HepG2 (cell line): ENCODE results near the gene SDR42E2. TPM values are rescaled to one million over a fixed set of nuclear protein-coding genes. Genes with fewer than 3 reads are reported as not detected.

ENCODE experiments used
- EHMT2 ChIP-seq: fragments of 200-600 bp; sonication (generic); IDR thresholded peaks from 2 replicates; pipeline ENCODE4 v1.7.0; 2017; ENCODE audit warnings: antibody characterized with exemption, low read depth, low read length, borderline replicate concordance
- HOXA5 ChIP-seq: sonication (generic); formaldehyde crosslinking; IDR thresholded peaks from 2 replicates; pipeline ENCODE4 v1.4.0; 2020; ENCODE audit warnings: missing genetic modification reagents
- MXD1 ChIP-seq: sonication (generic); formaldehyde crosslinking; IDR thresholded peaks from 2 replicates; pipeline ENCODE4 v1.4.0; 2020; ENCODE audit warnings: mild to moderate bottlenecking, missing genetic modification reagents
- PHF5A ChIP-seq: IDR thresholded peaks from one replicate; pipeline ENCODE4 v1.6.1; 2018; ENCODE audit warnings: low read depth, missing genetic modification reagents; ENCODE audit not compliant: unreplicated experiment
- PRMT3 ChIP-seq: sonication (generic); formaldehyde crosslinking; IDR thresholded peaks from 2 replicates; pipeline ENCODE4 v1.8.1; 2022; ENCODE audit warnings: low read depth, mild to moderate bottlenecking, moderate library complexity, missing genetic modification reagents, borderline replicate concordance
- SSRP1 ChIP-seq: IDR thresholded peaks from 2 replicates; pipeline ENCODE4 v1.6.1; 2016; ENCODE audit warnings: control low read depth
- ZBTB46 ChIP-seq: sonication (generic); formaldehyde crosslinking; IDR thresholded peaks from 2 replicates; pipeline ENCODE4 v1.4.0; 2020; ENCODE audit warnings: mild to moderate bottlenecking, missing genetic modification reagents, borderline replicate concordance
- ZBTB7A ChIP-seq: sonication (generic); formaldehyde crosslinking; IDR thresholded peaks from 2 replicates; pipeline ENCODE4 v1.8.0; 2022; ENCODE audit warnings: mild to moderate bottlenecking, missing genetic modification reagents
- ZNF350 ChIP-seq: sonication (generic); formaldehyde crosslinking; IDR thresholded peaks from 2 replicates; pipeline ENCODE4 v1.4.0; 2020; ENCODE audit warnings: mild to moderate bottlenecking, low read depth, missing genetic modification reagents, borderline replicate concordance
- ZNF558 ChIP-seq: sonication (generic); formaldehyde crosslinking; IDR thresholded peaks from 2 replicates; pipeline ENCODE4 v1.9.0; 2022; ENCODE audit warnings: mild to moderate bottlenecking, missing genetic modification reagents, borderline replicate concordance
- ZNF713 ChIP-seq: sonication (generic); formaldehyde crosslinking; IDR thresholded peaks from 2 replicates; pipeline ENCODE4 v1.4.0; 2020; ENCODE audit warnings: mild to moderate bottlenecking, missing genetic modification reagents
- ZNF781 ChIP-seq: sonication (generic); formaldehyde crosslinking; IDR thresholded peaks from 2 replicates; pipeline ENCODE4 v1.5.1; 2020; ENCODE audit warnings: borderline replicate concordance, mild to moderate bottlenecking, missing genetic modification reagents; ENCODE audit errors: not compliant biosample characterization
- ZNF782 ChIP-seq: sonication (generic); formaldehyde crosslinking; IDR thresholded peaks from 2 replicates; pipeline ENCODE4 v1.4.0; 2020; ENCODE audit warnings: missing genetic modification reagents, mild to moderate bottlenecking, borderline replicate concordance
- polyA plus RNA-seq, 8 experiments: library from polyadenylated mRNA; depleted of rRNA in 3 of 8; stranded (reverse) in 7 of 8; unstranded in 1 of 8; fragments of >200 nt; fragmentation: Illumina TruSeq in 4 of 8; extraction: Trizol in 4 of 8; gene quantifications; 2 replicates each; pipeline versions ENCODE4 v1.2.1 to v1.2.3, GENCODE V29; 2011 to 2016; ENCODE audit warnings: low read depth in 4 of 8, missing spikeins in 1 of 8, mixed read lengths in 1 of 8; ENCODE audit not compliant: insufficient read depth in 1 of 8
- total RNA-seq, 5 experiments: library from RNA; depleted of rRNA; stranded (reverse); fragments of >200 nt; fragmentation: Illumina TruSeq; extraction: Trizol; gene quantifications; 2 replicates each; pipeline ENCODE4 v1.2.3, GENCODE V29; 2016; ENCODE audit warnings: low read depth in 1 of 5
- TF ChIP-seq, protein P1 (sequence below): sonication (generic); formaldehyde crosslinking; IDR thresholded peaks from 2 replicates; pipeline ENCODE4 v1.8.1; 2023; ENCODE audit warnings: missing genetic modification reagents, inconsistent platforms, borderline replicate concordance
- TF ChIP-seq, protein P2 (sequence below): sonication (generic); formaldehyde crosslinking; IDR thresholded peaks from 2 replicates; pipeline ENCODE4 v1.4.0; 2020; ENCODE audit warnings: mild to moderate bottlenecking, missing genetic modification reagents
- TF ChIP-seq, protein P3 (sequence below), 2 experiments: sonication (generic) in 1 of 2; formaldehyde crosslinking in 1 of 2; IDR thresholded peaks; 2 replicates each; pipeline versions ENCODE4 v1.6.1 to v1.9.0; 2014 to 2022; ENCODE audit warnings: antibody characterized with exemption in 1 of 2, borderline replicate concordance in 1 of 2, inconsistent platforms in 1 of 2, low read depth in 1 of 2, missing genetic modification reagents in 1 of 2

Gene SDR42E2
- total and polyA plus RNA-seq, 2 of the 13 experiments (the other 11 are each of a cell fraction or from before 2014, with no cell fraction given), result 0.05 to 0.11 TPM

DNA sequence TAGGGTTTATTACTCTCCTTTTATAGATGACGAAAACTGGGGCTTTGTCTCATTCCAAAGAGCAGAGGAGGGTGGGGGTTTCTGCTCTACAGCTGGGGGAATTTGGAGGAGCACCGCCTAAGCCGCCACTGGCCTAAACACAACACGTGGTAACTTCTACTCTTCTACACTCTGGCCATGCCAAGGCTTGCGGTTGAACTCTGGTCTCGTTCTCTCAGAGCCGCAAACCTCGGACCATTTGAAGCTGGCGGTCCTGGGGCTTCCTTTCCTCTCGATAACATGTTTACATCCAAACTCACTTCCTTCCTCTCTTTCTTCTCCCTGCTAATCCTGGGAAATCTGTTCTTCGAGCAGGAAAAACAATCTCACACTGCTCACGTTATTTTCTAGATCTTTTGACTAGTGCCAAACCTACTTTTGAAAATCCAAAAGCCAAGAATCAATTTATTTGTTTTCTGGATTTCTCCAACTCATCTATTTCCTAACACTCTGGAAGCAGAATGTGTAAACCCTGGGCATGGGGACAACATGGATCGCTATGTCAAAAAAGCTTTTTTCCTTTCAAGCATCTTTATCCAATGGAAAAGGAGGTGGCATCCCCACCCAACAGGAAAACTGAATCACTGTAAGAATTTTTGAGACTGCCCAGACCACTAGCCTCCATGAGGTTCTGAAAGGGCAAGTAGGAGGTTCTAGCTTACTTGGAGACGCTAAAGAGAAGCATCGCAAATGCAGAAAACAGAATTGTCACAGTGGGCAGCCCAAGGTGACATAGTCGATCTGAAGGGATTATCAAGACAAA is 30.2 kb downstream of the SDR42E2 start (continued):
- TF ChIP-seq, protein P1, sequence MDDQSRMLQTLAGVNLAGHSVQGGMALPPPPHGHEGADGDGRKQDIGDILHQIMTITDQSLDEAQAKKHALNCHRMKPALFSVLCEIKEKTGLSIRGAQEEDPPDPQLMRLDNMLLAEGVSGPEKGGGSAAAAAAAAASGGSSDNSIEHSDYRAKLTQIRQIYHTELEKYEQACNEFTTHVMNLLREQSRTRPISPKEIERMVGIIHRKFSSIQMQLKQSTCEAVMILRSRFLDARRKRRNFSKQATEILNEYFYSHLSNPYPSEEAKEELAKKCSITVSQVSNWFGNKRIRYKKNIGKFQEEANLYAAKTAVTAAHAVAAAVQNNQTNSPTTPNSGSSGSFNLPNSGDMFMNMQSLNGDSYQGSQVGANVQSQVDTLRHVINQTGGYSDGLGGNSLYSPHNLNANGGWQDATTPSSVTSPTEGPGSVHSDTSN, result no peak
- peak; percentile 96 for TF ChIP-seq HOXA5 (CRISPR knock-in tag)
- TF ChIP-seq, protein P2, sequence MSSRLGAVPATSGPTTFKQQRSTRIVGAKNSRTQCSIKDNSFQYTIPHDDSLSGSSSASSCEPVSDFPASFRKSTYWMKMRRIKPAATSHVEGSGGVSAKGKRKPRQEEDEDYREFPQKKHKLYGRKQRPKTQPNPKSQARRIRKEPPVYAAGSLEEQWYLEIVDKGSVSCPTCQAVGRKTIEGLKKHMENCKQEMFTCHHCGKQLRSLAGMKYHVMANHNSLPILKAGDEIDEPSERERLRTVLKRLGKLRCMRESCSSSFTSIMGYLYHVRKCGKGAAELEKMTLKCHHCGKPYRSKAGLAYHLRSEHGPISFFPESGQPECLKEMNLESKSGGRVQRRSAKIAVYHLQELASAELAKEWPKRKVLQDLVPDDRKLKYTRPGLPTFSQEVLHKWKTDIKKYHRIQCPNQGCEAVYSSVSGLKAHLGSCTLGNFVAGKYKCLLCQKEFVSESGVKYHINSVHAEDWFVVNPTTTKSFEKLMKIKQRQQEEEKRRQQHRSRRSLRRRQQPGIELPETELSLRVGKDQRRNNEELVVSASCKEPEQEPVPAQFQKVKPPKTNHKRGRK (CRISPR knock-in tag), result no peak
- no peak for TF ChIP-seq PHF5A (CRISPR knock-in tag)
- no peak for TF ChIP-seq ZNF713
- peak; percentile 92 for TF ChIP-seq ZNF781 (CRISPR knock-in tag)
- TF ChIP-seq SSRP1 (CRISPR knock-in tag), result no peak
- TF ChIP-seq ZNF350 (CRISPR knock-in tag), result peak; percentile 88
- TF ChIP-seq ZNF782 (CRISPR knock-in tag), result no peak
- TF ChIP-seq, protein P3, sequence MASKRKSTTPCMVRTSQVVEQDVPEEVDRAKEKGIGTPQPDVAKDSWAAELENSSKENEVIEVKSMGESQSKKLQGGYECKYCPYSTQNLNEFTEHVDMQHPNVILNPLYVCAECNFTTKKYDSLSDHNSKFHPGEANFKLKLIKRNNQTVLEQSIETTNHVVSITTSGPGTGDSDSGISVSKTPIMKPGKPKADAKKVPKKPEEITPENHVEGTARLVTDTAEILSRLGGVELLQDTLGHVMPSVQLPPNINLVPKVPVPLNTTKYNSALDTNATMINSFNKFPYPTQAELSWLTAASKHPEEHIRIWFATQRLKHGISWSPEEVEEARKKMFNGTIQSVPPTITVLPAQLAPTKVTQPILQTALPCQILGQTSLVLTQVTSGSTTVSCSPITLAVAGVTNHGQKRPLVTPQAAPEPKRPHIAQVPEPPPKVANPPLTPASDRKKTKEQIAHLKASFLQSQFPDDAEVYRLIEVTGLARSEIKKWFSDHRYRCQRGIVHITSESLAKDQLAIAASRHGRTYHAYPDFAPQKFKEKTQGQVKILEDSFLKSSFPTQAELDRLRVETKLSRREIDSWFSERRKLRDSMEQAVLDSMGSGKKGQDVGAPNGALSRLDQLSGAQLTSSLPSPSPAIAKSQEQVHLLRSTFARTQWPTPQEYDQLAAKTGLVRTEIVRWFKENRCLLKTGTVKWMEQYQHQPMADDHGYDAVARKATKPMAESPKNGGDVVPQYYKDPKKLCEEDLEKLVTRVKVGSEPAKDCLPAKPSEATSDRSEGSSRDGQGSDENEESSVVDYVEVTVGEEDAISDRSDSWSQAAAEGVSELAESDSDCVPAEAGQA (IDR thresholded peaks at IDR 0.05; ENCODE audit: low read depth), result no peak; the same call in 1 of the 2 replicates
- TF ChIP-seq, protein P3 (CRISPR knock-in tag; IDR thresholded peaks at IDR 0.05; ENCODE audit: borderline replicate concordance), result 0 out of 2 replicates have a peak, but pooled peaks have one; percentile 87
- 0 out of 2 replicates have a peak, but pooled peaks have one; percentile 68 for TF ChIP-seq PRMT3 (CRISPR knock-in tag)
- peak; percentile 35 for TF ChIP-seq EHMT2
- no peak for TF ChIP-seq ZNF558 (CRISPR knock-in tag)
- TF ChIP-seq ZBTB46 (CRISPR knock-in tag), result no peak
- TF ChIP-seq ZBTB7A (CRISPR knock-in tag), result no peak
- peak; percentile 36; the same call in 1 of the 2 replicates for TF ChIP-seq MXD1 (CRISPR knock-in tag)
